ENCODE measurements around the gene TXNRD1.
A peak's percentile ranks its signal among the peaks of the same experiment; 100 is the strongest.
"Not testable (repeated sequence)": the region's sequence is repeated elsewhere in the genome, so short reads cannot be mapped to it uniquely, and the experiment has no call there.

TXNRD1 gene

GRCh38 chr12:104374071-104374470 is 158.5 kb downstream of the TXNRD1 start:
- ATAC-seq = no peak

- no peak for ATAC-seq
These were observed 159.2 kb downstream of the TXNRD1 start for GRCh38 chr12:104374806-104375205.

GRCh38 chr12:104375775-104376174 is 160.2 kb downstream of the TXNRD1 start:
- no peak for ATAC-seq

GRCh38 chr12:104376650-104377513 is 161.3 kb downstream of the TXNRD1 start:
- no peak for ATAC-seq

GRCh38 chr12:104377514-104377812 is 161.9 kb downstream of the TXNRD1 start:
- ATAC-seq = no peak

GRCh38 chr12:104378427-104378826 is 162.8 kb downstream of the TXNRD1 start:
- no peak for ATAC-seq

GRCh38 chr12:104381341-104381730 is 165.8 kb downstream of the TXNRD1 start:
- ATAC-seq = no peak

GRCh38 chr12:104381731-104382480 is 166.3 kb downstream of the TXNRD1 start:
- ATAC-seq = peak; percentile 70 to 72

GRCh38 chr12:104384141-104384880 is 168.7 kb downstream of the TXNRD1 start:
- peak; percentile 62 to 70 for ATAC-seq

GRCh38 chr12:104385510-104385909 is 169.9 kb downstream of the TXNRD1 start:
- no peak for ATAC-seq

- ATAC-seq = no peak
These were observed 170.9 kb downstream of the TXNRD1 start for GRCh38 chr12:104386461-104386860.

- no peak for ATAC-seq
These were observed 171.6 kb downstream of the TXNRD1 start for GRCh38 chr12:104387190-104387589.

- ATAC-seq = not testable (repeated sequence)
These were observed 178.5 kb downstream of the TXNRD1 start for GRCh38 chr12:104394086-104394485.

All from activated CD4-positive, CD25-positive, alpha-beta regulatory T cell treated with anti-CD3 and anti-CD28 coated beads, Interleukin-2, amount 50 U/mL, for 24 hours (primary cell).